GM19351 (cell line): ENCODE results near the gene GINS1.

Source experiments
- ATAC-seq: cut with Tn5 transposase; IDR thresholded peaks from one replicate; pipeline ENCODE4 v1.9.1; 2021; ENCODE audit warnings: mild to moderate bottlenecking, moderate library complexity; ENCODE audit not compliant: unreplicated experiment

GINS1 gene

GRCh38 chr20:25491446-25492038 is 84.1 kb downstream of the GINS1 start:
- no peak for ATAC-seq

- no peak for ATAC-seq
These were observed 85.7 kb downstream of the GINS1 start for GRCh38 chr20:25493137-25493536.

- no peak for ATAC-seq
These were observed 86.5 kb downstream of the GINS1 start for GRCh38 chr20:25493748-25494505.

- no peak for ATAC-seq
These were observed 87.2 kb downstream of the GINS1 start for GRCh38 chr20:25494506-25495188.

- ATAC-seq, result no peak
These were observed 87.8 kb downstream of the GINS1 start for GRCh38 chr20:25495189-25495824.

- ATAC-seq, result no peak
These were observed 88.9 kb downstream of the GINS1 start for GRCh38 chr20:25496165-25496967.

- ATAC-seq, result no peak
These were observed 89.5 kb downstream of the GINS1 start for GRCh38 chr20:25496968-25497401.

GRCh38 chr20:25497586-25498279 is 90.3 kb downstream of the GINS1 start:
- no peak for ATAC-seq
